ENCODE results near the gene LIN37.
"Not testable (repeated sequence)": the region's sequence is repeated elsewhere in the genome, so short reads cannot be mapped to it uniquely, and the experiment has no call there.

The LIN37 gene

GRCh38 chr19:35755131-35755549, 6.8 kb downstream of the LIN37 start:
- no peak for DNase-seq

DNA sequence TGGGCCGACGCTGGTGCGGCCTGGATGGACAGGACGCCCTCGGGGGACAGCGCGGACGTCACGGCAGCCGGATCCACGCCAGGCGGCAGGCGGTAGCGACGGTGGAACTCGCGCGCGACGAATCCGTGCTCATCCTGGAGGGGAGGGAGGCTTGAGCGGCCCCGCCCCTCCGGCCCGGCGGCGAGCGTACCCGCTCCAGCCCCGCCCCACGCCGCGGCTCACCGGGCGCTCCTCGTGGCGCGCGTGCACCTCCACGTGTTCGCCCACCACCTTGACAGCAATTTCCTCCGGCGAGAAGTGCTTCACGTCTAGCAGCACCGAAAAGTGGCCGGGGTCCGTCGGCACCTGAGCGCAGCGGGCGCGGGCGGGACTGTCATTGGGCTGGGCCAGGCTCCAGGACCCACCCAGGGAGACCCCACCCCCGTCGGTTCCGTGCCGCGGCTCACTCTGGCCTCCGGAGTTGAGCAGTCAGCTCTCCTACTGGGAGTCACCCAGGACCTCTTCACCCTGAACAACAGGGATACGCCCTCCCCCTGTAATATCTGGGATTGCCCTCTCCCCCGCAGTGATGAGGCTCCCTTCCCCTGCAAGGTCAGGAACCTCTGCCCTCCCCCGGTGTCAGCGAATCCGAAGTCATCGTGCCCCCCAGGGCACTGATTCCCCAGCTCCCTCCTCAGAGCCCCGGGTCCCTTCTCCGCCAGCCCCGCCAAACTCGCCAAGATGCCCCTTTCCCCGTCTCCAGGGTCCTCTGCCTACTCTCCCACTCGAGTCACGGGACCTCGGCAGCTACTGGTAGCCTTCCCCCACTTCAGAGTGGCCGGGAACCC, 7.4 kb downstream of the LIN37 start:
- peak in 1 of 3 experiments; percentile 23 for DNase-seq

DNA sequence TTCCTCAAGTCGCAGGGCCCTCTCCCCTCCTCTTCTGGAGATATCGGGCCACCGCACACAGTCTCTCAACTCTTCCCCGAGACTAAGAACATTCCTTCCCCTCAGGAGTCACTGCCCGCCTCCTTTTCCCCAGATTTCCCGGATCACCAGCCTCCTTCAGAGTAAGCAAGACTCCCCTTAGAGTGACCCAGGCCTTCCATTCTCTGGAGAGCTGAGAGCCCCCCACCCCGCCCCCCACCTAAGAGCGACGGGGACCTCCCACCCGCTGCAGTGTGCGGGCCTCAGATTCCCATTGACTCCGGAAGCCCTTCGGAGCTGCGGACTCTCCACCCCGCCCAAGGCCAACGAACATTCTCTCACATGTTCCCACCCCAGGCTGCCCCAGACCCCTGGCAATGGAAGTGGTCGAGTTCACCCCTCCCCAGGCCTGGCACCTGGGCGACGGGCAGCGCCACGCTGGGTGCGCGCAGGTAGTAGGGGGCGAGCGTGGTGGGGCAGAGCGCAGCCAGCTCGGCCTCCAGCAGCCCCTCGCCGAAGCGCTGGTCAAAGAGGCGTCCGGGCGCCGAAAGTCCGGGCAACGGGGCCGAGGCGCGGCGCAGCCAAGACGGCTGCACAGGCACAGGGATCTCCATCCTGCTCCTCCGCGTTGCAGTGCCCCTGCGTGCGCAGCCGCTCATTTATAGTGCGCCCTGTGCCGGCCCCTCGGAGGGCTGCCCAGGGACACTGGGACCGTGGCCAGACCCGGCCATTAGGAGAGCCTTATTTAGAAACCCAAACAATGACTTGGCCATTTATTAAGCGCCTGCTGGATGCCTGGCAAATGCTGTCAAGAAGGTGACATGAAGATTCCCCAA, 8.2 kb downstream of the LIN37 start, which contains the start of gene HSPB6:
HSPB6 (minus strand) TSS at position 653 of the 854 bp plus-strand sequence; CDS start at position 632, 21 bp downstream.
- DNase-seq: no peak

DNA sequence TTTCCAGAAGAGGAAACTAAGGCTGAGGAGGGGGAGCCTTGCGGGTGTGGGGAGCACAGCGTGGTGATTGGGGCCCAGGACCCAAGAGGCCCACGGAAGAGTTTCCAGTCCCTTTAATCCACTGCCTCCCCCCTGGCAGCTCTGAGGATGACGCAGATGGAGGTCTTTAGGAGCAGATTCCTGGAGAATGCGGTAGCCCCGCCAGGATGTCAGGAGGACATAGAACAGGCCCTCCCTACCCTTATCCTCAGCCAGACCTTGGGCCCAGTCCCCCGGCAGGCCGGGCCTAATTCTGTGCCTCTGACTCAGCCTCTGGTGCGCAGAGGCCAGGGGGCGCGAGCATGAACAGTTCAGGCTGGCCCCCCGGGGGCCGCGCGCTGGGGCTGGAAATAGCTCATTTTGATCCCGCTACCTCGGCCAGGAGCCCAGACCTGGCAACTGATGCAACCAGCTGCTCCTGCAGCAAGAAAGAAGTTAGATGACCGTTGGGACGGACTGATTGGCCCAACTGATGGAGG, 8.9 kb downstream of the LIN37 start:
- no peak for DNase-seq

DNA sequence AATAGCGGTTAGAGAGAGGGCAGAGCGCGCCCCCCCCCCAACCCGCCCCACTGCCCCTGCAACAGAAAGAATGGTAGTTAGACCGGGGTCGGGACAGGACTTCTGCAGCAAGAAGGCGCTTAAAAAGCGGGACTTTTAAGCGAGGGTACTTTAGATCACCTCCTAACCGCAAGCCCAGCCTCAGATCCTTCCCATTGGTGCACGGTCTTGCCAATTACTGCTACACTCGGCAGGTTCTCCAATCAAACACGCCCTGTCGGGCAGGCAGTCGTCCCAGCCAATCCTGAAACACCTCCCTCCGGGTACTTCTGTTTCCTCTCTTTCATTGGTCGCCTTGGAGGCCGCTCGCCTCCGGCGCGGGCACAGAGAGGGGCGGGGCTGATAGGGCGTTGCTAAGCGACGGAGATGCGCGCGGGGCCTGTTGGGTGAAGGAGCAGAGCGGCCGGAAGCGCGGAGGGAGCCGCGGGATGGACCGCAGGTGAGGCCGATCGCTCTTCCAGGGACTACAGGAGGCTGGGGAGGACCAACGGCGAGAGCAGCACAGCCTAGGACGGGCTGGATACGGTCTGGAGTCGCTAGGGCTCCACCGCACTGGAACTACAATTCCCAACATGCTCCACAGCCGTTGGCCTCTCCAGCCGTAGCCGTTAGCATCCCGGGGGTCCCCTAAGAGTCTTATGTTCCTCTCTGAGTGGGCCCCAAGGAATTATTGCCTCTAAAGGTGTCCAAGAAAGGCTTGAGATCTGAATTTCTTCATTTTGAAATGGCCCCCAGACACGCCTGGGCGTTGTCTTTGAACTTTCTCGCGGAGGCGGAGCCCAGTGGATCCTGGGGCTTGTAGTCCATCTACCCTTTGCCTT, 9.6 kb downstream of the LIN37 start, which contains the start of gene PROSER3:
PROSER3 (plus strand) TSS at position 428 of the 860 bp plus-strand sequence; CDS start at position 468, 40 bp downstream.
- DNase-seq: peak; percentile 98 to 99 (median 99)

DNA sequence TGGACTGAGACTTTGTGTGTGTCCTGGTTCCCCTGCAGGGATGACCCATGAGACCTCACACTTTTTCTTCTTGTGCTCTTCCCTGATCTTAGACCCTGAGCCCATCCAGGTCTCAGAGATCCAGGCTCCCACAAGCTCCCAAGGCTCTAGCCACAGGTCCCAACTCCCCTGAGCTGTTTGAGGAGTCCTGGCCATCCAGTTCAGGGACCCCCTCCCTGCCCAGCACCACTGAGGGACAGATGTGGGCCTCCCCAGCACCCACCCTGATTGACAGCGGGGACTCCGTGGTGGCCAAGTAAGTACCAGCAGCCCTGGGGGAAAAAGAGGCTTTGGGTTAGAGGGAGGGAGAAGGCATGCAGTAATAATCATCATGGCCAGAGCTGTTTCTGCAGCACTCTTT, 11.3 kb downstream of the LIN37 start:
- no peak for DNase-seq

DNA sequence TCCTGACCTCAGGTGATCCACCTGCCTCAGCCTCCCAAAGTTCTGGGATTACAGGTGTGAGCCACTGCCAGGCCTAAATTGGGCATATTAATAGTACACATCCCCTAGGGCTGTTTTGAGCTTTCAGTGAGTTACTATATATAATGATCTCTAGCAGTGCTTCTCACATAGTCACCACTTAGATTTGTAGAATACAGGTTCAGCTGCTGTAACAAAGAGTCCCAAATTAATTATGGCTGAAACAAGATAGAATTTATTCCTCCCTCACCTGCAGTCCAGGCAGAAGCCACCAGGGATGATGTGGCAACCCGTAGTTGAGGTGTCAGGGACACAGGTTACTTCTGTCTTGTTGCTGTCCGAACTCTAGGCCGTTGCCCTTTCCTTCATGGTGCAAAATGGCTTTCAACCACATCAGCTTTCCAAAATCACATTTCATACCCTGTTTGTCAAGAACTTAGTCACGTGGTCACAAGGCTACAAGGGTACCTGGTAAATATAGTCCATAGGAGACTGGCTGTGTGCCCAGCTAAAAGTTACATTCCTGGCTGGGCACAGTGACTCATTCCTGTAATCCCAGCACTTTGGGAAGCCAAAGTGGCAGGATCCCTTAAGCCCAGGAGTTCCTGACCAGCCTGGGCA, 12.5 kb downstream of the LIN37 start:
- DNase-seq: no peak

GRCh38 chr19:35764432-35765315, 16.3 kb downstream of the LIN37 start:
- DNase-seq: no peak

- no peak for DNase-seq
These were observed 18.3 kb downstream of the LIN37 start for GRCh38 chr19:35766571-35767104.

GRCh38 chr19:35767288-35768081, 19.1 kb downstream of the LIN37 start:
- DNase-seq: peak in 1 of 3 experiments; percentile 11

DNA sequence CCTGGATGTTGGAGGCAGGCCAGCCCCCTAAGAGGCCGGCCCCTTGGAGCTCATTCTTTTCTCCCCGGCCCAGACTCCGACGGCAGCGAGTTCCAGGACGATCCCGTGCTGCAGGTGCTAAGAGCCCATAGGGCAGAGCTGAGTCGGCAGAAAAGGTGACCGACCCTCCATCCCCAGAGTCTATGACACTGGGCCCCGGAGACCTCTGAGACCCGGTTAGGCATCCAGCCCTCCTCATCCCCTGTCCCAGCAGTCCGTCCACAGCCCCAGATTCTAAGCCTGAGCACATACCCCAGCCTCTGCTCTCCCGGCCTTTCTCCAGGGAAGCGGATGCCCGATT, 19.7 kb downstream of the LIN37 start:
- DNase-seq: no peak

DNA sequence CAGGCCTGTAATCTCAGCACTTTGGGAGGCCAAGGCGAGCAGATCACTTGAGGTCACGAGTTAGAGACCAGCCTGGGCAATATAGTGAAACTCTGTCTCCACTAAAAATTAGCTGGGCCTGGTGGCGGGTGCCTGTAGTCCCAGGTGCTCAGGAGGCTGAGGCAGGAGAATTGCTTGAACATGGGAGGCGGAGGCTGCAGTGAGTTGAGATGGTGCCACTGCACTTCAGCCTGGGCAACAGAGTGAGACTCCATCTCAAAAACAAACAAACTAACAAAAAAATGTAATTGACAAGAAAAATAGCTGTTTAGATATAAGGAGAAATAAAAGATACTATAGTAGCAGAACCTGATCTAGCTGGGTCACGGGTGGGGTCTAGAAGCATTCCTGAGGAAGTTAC, 24.0 kb downstream of the LIN37 start:
- not testable (repeated sequence) for DNase-seq

DNA sequence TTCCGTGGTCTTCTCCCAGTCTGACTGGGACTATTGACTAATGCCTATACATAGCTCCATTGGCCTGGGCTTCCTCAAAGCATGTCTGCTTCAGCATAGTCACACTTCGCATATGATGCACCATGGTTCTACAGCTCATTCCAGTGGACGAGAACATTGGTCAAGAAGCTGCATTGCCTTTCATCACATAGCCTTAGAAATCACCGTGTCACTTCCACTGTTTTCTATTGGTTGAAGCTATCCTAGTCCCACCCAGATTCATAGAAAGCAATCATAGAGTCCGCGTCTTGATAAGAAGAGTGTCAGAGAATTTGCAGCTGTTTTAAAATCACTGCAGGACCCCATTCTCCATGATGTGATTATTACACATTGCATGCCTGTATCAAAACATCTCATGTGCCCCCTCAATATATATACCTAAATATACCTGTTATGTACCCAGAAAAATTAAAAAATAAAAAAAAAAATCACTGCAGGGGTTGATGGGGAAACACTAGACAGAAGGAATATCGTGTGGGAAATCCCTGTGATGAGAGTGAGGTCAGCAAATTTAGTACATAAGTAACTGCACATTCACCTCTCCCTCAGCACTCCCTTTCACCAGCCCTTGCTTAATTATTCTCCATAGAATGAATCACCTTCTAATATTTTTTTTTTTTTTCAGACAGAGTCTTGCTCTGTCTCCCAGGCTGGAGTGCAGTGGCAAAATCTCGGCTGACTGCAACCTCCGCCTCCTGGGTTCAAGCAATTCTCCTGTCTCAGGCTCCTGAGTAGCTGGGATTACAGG, 24.8 kb downstream of the LIN37 start:
- peak in 1 of 3 experiments; percentile 26 for DNase-seq

DNA sequence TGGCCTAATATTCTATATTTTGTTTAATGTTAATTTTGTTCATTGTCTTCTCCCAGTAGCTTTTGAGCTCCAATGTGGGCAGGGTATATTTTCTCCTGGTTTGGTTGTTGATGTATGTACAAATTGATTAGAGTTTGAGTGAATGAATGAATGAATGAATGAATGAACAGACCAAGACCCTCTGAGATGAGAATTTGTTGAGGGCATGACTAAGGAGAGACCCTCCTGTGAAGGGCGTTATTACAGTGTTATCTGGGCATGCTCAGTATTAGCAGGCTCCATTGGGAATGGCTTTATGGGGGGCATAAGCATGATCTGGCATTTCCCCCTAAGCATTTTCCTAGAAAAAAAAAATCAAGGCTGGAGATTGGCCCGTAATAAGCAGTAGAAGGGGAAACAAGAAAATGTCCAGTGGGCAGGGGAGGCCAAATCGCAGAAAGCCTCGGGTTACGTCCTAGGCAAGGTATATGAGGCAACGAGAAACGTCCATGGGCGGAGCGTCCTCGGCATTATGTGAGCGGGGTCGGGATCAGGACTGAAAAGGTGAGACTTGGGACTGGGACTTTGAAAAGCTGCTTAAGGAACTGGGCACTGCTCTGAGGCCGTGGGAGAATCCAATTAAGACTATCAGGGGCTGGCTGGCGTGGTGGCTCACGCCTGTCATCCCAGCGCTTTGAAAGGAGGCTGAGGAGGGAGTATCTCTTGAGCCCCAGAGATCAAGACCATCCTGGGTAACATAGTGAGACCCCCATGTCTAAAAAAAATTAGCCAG, 26.1 kb downstream of the LIN37 start:
- DNase-seq: peak; percentile 16 to 66 (median 53)

DNA sequence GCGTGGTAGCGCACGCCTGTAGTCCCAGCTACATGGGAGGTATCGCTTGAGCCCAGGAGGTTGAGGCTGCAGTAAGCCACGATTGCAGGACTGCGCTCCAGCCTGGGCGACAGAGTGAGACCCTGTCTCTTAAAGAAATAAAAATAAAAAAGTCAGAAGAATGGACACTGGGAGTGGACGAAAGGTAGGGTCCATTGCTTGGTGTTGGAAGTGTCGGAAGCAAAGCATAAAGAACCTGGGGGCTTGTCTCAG, 26.6 kb downstream of the LIN37 start:
- DNase-seq: no peak

DNA sequence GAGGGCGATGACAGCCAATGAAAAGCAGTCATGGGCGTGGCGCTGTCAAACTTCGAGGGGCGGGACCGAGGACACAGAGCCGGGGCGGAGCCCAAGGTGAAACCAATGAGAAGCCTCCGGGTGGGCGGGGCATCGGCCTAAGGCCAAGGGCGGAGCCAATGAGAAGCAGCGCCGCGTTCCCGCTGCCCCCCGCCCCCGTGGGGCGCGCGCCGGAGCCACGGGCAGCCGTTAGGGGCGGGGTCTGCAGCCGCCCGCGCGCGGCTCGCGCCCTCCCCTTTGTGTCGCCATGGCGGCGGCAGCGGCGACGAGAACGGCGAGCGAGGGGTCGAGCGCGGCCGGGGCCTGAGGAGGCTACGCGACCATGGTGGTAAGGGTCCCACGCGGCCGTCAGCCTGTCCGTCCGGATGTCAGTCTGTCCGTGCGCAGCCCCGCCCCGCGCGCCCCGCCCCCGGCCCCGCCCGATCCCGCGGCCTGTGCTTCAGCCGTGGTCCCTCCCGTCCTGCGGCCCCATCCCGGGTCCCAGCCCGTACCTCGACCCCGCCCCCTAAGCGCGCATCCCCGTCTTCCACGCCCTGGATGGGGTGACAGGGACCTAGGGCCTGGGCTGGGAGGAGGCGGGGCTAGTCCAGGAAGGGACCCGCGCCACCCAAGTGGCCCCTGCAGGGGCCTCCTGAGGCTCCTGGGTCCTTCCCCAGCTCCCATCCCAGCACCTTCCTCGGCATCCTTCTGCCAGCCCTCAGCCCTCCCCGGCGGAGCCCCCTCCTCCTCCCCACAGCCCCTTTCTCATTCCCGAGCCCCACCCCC, 27.1 kb downstream of the LIN37 start, which contains the start of gene ARHGAP33:
ARHGAP33 (plus strand) TSS at position 267 of the 804 bp plus-strand sequence; CDS start at position 362, 95 bp downstream.
- DNase-seq: peak; percentile 96 to 100 (median 99)

DNA sequence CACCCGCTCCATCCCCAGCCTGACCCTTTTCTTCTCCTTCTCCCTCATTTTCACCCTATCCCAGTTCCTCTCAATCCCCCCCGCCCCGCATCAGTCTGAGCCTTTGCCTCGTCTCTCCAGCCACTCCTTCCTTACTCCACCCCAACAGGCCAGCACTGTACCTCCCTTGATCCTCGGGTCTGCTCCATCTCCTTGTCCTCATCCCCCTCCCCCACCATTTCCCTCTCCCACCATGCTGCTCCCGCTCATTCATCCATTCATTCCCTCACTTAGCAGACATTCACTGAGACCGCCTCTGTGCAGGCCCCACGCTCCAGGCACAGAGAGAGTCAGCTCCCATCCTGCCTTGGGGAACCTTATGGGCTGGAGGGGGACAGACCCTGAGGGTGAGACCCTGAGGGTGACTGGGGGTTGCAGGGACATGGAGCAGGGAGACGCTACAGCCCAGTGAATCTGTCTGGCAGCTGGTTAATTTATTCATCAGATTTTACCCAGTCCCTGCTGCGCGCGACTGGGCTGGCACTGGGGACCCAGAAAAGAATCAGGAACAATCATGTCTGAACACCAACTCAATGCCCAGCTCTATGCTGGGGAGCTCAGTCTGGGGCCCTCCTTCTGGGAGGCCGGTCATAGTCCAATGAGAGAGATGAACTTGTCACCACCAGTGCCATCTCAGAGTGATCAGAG, 27.9 kb downstream of the LIN37 start:
- peak in 2 of 3 experiments; percentile 44 to 45 for DNase-seq

Data from NCI-H1417 (cell line).